Stimulated activated naive B cell treated with anti-CD40 and anti-IgM and Interleukin-4, amounts not matched to agents 10 μg/mL and 1 μg/mL and 100 μg/mL, for 72 hours (primary cell): ENCODE measurements around the gene IFT81.
A peak's percentile ranks its signal among the peaks of the same experiment; 100 is the strongest.
"Not testable (repeated sequence)": the region's sequence is repeated elsewhere in the genome, so short reads cannot be mapped to it uniquely, and the experiment has no call there.

Experiments
- ATAC-seq, 2 donors: fragments of 150-1000 bp; cut with Tn5 transposase; replicated peaks; 2 replicates each; pipeline ENCODE4 v1.10.0; 2021; ENCODE audit warnings: moderate library complexity in 1 of 2
- DNase-seq: peaks from one replicate; pipeline ENCODE4 v3.0.0; 2021
- H3K27ac Mint-ChIP-seq: one replicate; pipeline ENCODE4 v1.8.0; 2022; ENCODE audit warnings: mild to moderate bottlenecking, mixed read lengths
- H3K27me3 Mint-ChIP-seq, 2 donors: one replicate each; pipeline ENCODE4 v1.8.0; 2022; ENCODE audit warnings: mixed read lengths in 2 of 2
- H3K36me3 Mint-ChIP-seq, 2 donors: one replicate each; pipeline ENCODE4 v1.8.0; 2022; ENCODE audit warnings: mixed read lengths in 2 of 2, mild to moderate bottlenecking in 1 of 2
- H3K4me1 Mint-ChIP-seq, 2 donors: one replicate each; pipeline ENCODE4 v1.8.0; 2022; ENCODE audit warnings: mixed read lengths in 2 of 2, mild to moderate bottlenecking in 1 of 2
- H3K4me3 Mint-ChIP-seq, 2 donors: one replicate each; pipeline ENCODE4 v1.8.0; 2022; ENCODE audit warnings: mild to moderate bottlenecking in 2 of 2, mixed read lengths in 2 of 2, moderate library complexity in 1 of 2
- H3K9me3 Mint-ChIP-seq, 2 donors: one replicate each; pipeline ENCODE4 v1.8.0; 2022; ENCODE audit warnings: mixed read lengths in 2 of 2, mild to moderate bottlenecking in 1 of 2

The IFT81 gene

GRCh38 chr12:110115675-110116074 is 8.5 kb upstream of the IFT81 start:
- Mint-ChIP-seq H3K36me3 (no peaks in the 10 kb centered on the region), H3K4me1 (peaks cover 0 to 6% of the 10 kb centered on the region in 2 donors), H3K4me3 (no peak overlapping the region), H3K27ac (no peak overlapping the region), H3K9me3 (no peaks in the 10 kb centered on the region), H3K27me3 (peaks cover 0 to 6% of the 10 kb centered on the region in 2 donors)
- ATAC-seq = no peak
- DNase-seq = no peak

GRCh38 chr12:110116623-110117022 is 7.5 kb upstream of the IFT81 start:
- Mint-ChIP-seq H3K4me3 (no peak overlapping the region), H3K27ac (no peak overlapping the region), H3K36me3 (no peaks in the 10 kb centered on the region), H3K9me3 (no peaks in the 10 kb centered on the region), H3K27me3 (peaks cover 0 to 6% of the 10 kb centered on the region in 2 donors), H3K4me1 (peaks cover 0 to 6% of the 10 kb centered on the region in 2 donors)
- DNase-seq (no peak), ATAC-seq (no peak)

- DNase-seq, H3K27ac Mint-ChIP-seq, H3K9me3 Mint-ChIP-seq, H3K4me1 Mint-ChIP-seq, H3K36me3 Mint-ChIP-seq, H3K27me3 Mint-ChIP-seq, H3K4me3 Mint-ChIP-seq, ATAC-seq: not testable (repeated sequence)
Observed at GRCh38 chr12:110117210-110117609, 6.9 kb upstream of the IFT81 start.

- Mint-ChIP-seq H3K4me1 (peaks cover 0 to 6% of the 10 kb centered on the region in 2 donors), H3K36me3 (no peaks in the 10 kb centered on the region), H3K4me3 (no peak overlapping the region), H3K9me3 (no peaks in the 10 kb centered on the region), H3K27me3 (peaks cover 0 to 6% of the 10 kb centered on the region in 2 donors), H3K27ac (no peak overlapping the region)
- DNase-seq (no peak), ATAC-seq (no peak)
Observed at GRCh38 chr12:110117956-110118685, 6.0 kb upstream of the IFT81 start.

GRCh38 chr12:110122929-110123328 is 1.2 kb upstream of the IFT81 start:
- no peak for ATAC-seq

GRCh38 chr12:110123919-110124268 is 263 bp upstream of the IFT81 start:
- Mint-ChIP-seq H3K27me3 (peaks cover 0 to 6% of the 10 kb centered on the region in 2 donors), H3K27ac (no peak overlapping the region), H3K4me3 (peak overlapping the region in 1 of 2 donors; percentile 93), H3K9me3 (no peaks in the 10 kb centered on the region), H3K36me3 (no peaks in the 10 kb centered on the region), H3K4me1 (peaks cover 0 to 5% of the 10 kb centered on the region in 2 donors)
- DNase-seq = no peak
- ATAC-seq = no peak

More at GRCh38 chr12:110122929-110123328, 1.2 kb upstream of the IFT81 start:
- Mint-ChIP-seq H3K36me3 (no peaks in the 10 kb centered on the region), H3K4me3 (no peak overlapping the region), H3K27ac (no peak overlapping the region), H3K4me1 (peaks cover 0 to 5% of the 10 kb centered on the region in 2 donors), H3K9me3 (no peaks in the 10 kb centered on the region), H3K27me3 (peaks cover 0 to 6% of the 10 kb centered on the region in 2 donors)
- no peak for DNase-seq

- peaks cover 0 to 5% of the 10 kb centered on the region in 2 donors for H3K4me1 Mint-ChIP-seq
- H3K27ac Mint-ChIP-seq = no peak overlapping the region
- no peak overlapping the region for H3K4me3 Mint-ChIP-seq
- no peaks in the 10 kb centered on the region for H3K27me3 Mint-ChIP-seq
- DNase-seq (no peak), ATAC-seq (no peak)
- H3K9me3 Mint-ChIP-seq = no peaks in the 10 kb centered on the region
- H3K36me3 Mint-ChIP-seq = no peaks in the 10 kb centered on the region
Observed at GRCh38 chr12:110126557-110126956, 2.4 kb downstream of the IFT81 start.

- Mint-ChIP-seq H3K36me3 (peaks cover 2 to 6% of the 10 kb centered on the region in 2 donors), H3K27ac (no peak overlapping the region), H3K4me3 (no peak overlapping the region), H3K27me3 (no peaks in the 10 kb centered on the region), H3K9me3 (no peaks in the 10 kb centered on the region), H3K4me1 (peaks cover 7 to 11% of the 10 kb centered on the region in 2 donors)
- DNase-seq (no peak), ATAC-seq (peak; percentile 72 to 85)
Observed at GRCh38 chr12:110134691-110135411, 10.7 kb downstream of the IFT81 start.

GRCh38 chr12:110135806-110136205 is 11.6 kb downstream of the IFT81 start:
- Mint-ChIP-seq H3K27ac (no peak overlapping the region), H3K4me3 (no peak overlapping the region), H3K4me1 (peaks cover 7 to 11% of the 10 kb centered on the region in 2 donors), H3K27me3 (no peaks in the 10 kb centered on the region), H3K9me3 (no peaks in the 10 kb centered on the region), H3K36me3 (peaks cover 4 to 6% of the 10 kb centered on the region in 2 donors)
- ATAC-seq = no peak
- DNase-seq = no peak

GRCh38 chr12:110137786-110138185 is 13.6 kb downstream of the IFT81 start:
- Mint-ChIP-seq H3K27ac (no peak overlapping the region), H3K27me3 (no peaks in the 10 kb centered on the region), H3K4me1 (peaks cover 7 to 11% of the 10 kb centered on the region in 2 donors), H3K36me3 (peaks cover 4% of the 10 kb centered on the region in 2 donors), H3K9me3 (no peaks in the 10 kb centered on the region), H3K4me3 (no peak overlapping the region)
- no peak for ATAC-seq
- no peak for DNase-seq

- peaks cover 0 to 2% of the 10 kb centered on the region in 2 donors for H3K36me3 Mint-ChIP-seq
- H3K4me3 Mint-ChIP-seq = no peak overlapping the region
- no peak for DNase-seq
- no peaks in the 10 kb centered on the region for H3K4me1 Mint-ChIP-seq
- no peaks in the 10 kb centered on the region for H3K9me3 Mint-ChIP-seq
- H3K27me3 Mint-ChIP-seq = no peaks in the 10 kb centered on the region
- no peak overlapping the region for H3K27ac Mint-ChIP-seq
- no peak for ATAC-seq
Observed at GRCh38 chr12:110141389-110141788, 17.2 kb downstream of the IFT81 start.

GRCh38 chr12:110146986-110147385 is 22.8 kb downstream of the IFT81 start:
- Mint-ChIP-seq H3K4me3 (no peak overlapping the region), H3K27me3 (no peaks in the 10 kb centered on the region), H3K27ac (no peak overlapping the region)

GRCh38 chr12:110149086-110149660 is 25.0 kb downstream of the IFT81 start:
- DNase-seq (no peak), ATAC-seq (peak; percentile 57 to 58)
- Mint-ChIP-seq H3K27me3 (no peaks in the 10 kb centered on the region), H3K9me3 (peaks cover 2 to 3% of the 10 kb centered on the region in 2 donors), H3K27ac (peak overlapping the region; percentile 47), H3K4me3 (no peak overlapping the region), H3K36me3 (peaks cover 16 to 25% of the 10 kb centered on the region in 2 donors), H3K4me1 (peaks cover 10% of the 10 kb centered on the region in 2 donors)

More at GRCh38 chr12:110146986-110147385, 22.8 kb downstream of the IFT81 start:
- peaks cover 2 to 3% of the 10 kb centered on the region in 2 donors for H3K9me3 Mint-ChIP-seq
- peaks cover 10% of the 10 kb centered on the region in 2 donors for H3K4me1 Mint-ChIP-seq
- DNase-seq = no peak
- no peak for ATAC-seq
- H3K36me3 Mint-ChIP-seq = peaks cover 11 to 17% of the 10 kb centered on the region in 2 donors

GRCh38 chr12:110156766-110157165 is 32.6 kb downstream of the IFT81 start:
- Mint-ChIP-seq H3K27ac (no peak overlapping the region), H3K9me3 (peaks cover 4 to 6% of the 10 kb centered on the region in 2 donors), H3K4me1 (no peaks in the 10 kb centered on the region), H3K36me3 (peaks cover 31 to 38% of the 10 kb centered on the region in 2 donors), H3K4me3 (no peak overlapping the region), H3K27me3 (no peaks in the 10 kb centered on the region)
- DNase-seq (no peak), ATAC-seq (no peak)
